Stimulated activated CD8-positive, alpha-beta memory T cell treated with anti-CD3 and anti-CD28 coated beads, Interleukin-4, amount 100 ng/mL, for 1 hour (primary cell): ENCODE data around the gene TSPAN9.

Experiments
- DNase-seq, 2 donors: peaks; one replicate each; pipeline ENCODE4 v3.0.0-alpha.2; 2020; ENCODE audit warnings: low read depth in 2 of 2, low spot score in 1 of 2

Gene TSPAN9

GRCh38 chr12:3076730-3077571, at the start of gene TSPAN9:
Gene TSPAN9, plus strand, starts transcription at chr12:3077379. Its CDS starts 123,815 bp downstream, at chr12:3201194.
- DNase-seq, result peak; percentile 47 to 51

- no peak for DNase-seq
These were observed 49.1 kb upstream of the TSPAN9 start for GRCh38 chr12:3028108-3028507.

- DNase-seq, result no peak
These were observed 46.3 kb upstream of the TSPAN9 start for GRCh38 chr12:3030821-3031429.

GRCh38 chr12:3032161-3032560, 45.0 kb upstream of the TSPAN9 start:
- DNase-seq, result no peak

- DNase-seq, result no peak
These were observed 44.2 kb upstream of the TSPAN9 start for GRCh38 chr12:3032770-3033538.

- no peak for DNase-seq
These were observed 43.7 kb upstream of the TSPAN9 start for GRCh38 chr12:3033539-3033867.

- DNase-seq, result no peak
These were observed 43.0 kb upstream of the TSPAN9 start for GRCh38 chr12:3034067-3034750.

GRCh38 chr12:3035171-3035570, 42.0 kb upstream of the TSPAN9 start:
- no peak for DNase-seq

- DNase-seq, result no peak
These were observed 41.1 kb upstream of the TSPAN9 start for GRCh38 chr12:3035815-3036702.

- DNase-seq, result no peak
These were observed 40.1 kb upstream of the TSPAN9 start for GRCh38 chr12:3036901-3037600.

- DNase-seq, result no peak
These were observed 39.0 kb upstream of the TSPAN9 start for GRCh38 chr12:3038166-3038565.

GRCh38 chr12:3038926-3039510, 38.2 kb upstream of the TSPAN9 start:
- no peak for DNase-seq

GRCh38 chr12:3040026-3040656, 37.0 kb upstream of the TSPAN9 start:
- DNase-seq, result no peak

- DNase-seq, result no peak
These were observed 36.3 kb upstream of the TSPAN9 start for GRCh38 chr12:3040663-3041544.

GRCh38 chr12:3041558-3042164, 35.5 kb upstream of the TSPAN9 start:
- peak in 1 of 2 donors; percentile 13 for DNase-seq

- DNase-seq, result no peak
These were observed 34.8 kb upstream of the TSPAN9 start for GRCh38 chr12:3042394-3042793.

- no peak for DNase-seq
These were observed 34.4 kb upstream of the TSPAN9 start for GRCh38 chr12:3042826-3043225.

- no peak for DNase-seq
These were observed 33.8 kb upstream of the TSPAN9 start for GRCh38 chr12:3043406-3043805.
